ENCODE data around the gene UBE2N. TPM values are rescaled to one million over a fixed set of nuclear protein-coding genes. Genes with fewer than 3 reads are reported as not detected.
A peak's percentile ranks its signal among the peaks of the same experiment; 100 is the strongest.

Gene UBE2N
- total and polyA plus RNA-seq, 2 experiments from 2014 or later = 154 to 385 TPM

DNA sequence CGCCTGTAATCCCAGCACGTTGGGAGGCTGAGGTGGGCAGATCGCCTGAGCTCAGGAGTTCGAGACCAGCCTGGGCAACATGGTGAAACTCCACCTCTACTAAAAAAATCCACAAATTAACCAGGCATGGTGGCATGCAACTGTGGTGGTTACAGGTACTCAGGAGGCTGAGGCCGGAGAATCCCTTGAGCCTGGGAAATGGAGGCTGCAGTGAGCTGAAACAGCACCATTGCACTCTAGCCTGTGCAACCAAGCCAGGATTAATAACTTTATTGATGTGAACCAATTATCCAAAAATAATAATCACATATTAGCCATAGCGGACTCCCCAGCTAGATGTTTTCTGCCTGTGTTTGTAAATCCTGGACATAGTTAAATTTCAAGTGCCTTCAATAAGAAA, 65.8 kb downstream of the UBE2N start:
- ATAC-seq = no peak

More for the DNA sequence above, 65.8 kb downstream of the UBE2N start:
- H4K20me1 ChIP-seq (replicated peaks; ENCODE audit: insufficient read depth) = peaks cover 25% of the 10 kb centered on the region
- peaks cover 14% of the 10 kb centered on the region for H3K27me3 Mint-ChIP-seq (ENCODE audit: insufficient read depth, low read depth, poor library complexity)
- DNase-seq (ENCODE audit: low spot score) = no peak
- H3K4me1 ChIP-seq (ENCODE audit: insufficient read depth) = peaks cover 58% of the 10 kb centered on the region
- peaks cover 1% of the 10 kb centered on the region; the same call in 1 of the 3 replicates for H3K9me3 Mint-ChIP-seq
- peaks cover 46% of the 10 kb centered on the region for H3K4me1 Mint-ChIP-seq
- no peaks in the 10 kb centered on the region for H3K27me3 ChIP-seq (ENCODE audit: insufficient read depth)
- H3K9me2 ChIP-seq (ENCODE audit: insufficient read depth) = no peaks in the 10 kb centered on the region
- TF ChIP-seq ZNF331 (CRISPR knock-in tag; IDR thresholded peaks at IDR 0.05; ENCODE audit: low read depth) (no peak), ETS1 (IDR thresholded peaks at IDR 0.05) (no peak), CREB1 (CRISPR knock-in tag; IDR thresholded peaks at IDR 0.05; ENCODE audit: low read depth) (no peak), ZNF462 (CRISPR knock-in tag; IDR thresholded peaks at IDR 0.05) (no peak), JUNB (IDR thresholded peaks at IDR 0.05; ENCODE audit: unreplicated experiment) (no peak), ZNF114 (CRISPR knock-in tag; IDR thresholded peaks at IDR 0.05) (no peak), EZH2 (IDR thresholded peaks at IDR 0.05; ENCODE audit: low read depth, unreplicated experiment) (no peak), POLR2AphosphoS5 (IDR thresholded peaks at IDR 0.05; ENCODE audit: low read depth) (no peak), EZH2phosphoT487 (IDR thresholded peaks at IDR 0.05; ENCODE audit: unreplicated experiment) (no peak), NANOG (IDR thresholded peaks at IDR 0.05; ENCODE audit: borderline replicate concordance) (no peak), STAT1 (IDR thresholded peaks at IDR 0.05; ENCODE audit: unreplicated experiment) (no peak)
- TF ChIP-seq, protein P1, sequence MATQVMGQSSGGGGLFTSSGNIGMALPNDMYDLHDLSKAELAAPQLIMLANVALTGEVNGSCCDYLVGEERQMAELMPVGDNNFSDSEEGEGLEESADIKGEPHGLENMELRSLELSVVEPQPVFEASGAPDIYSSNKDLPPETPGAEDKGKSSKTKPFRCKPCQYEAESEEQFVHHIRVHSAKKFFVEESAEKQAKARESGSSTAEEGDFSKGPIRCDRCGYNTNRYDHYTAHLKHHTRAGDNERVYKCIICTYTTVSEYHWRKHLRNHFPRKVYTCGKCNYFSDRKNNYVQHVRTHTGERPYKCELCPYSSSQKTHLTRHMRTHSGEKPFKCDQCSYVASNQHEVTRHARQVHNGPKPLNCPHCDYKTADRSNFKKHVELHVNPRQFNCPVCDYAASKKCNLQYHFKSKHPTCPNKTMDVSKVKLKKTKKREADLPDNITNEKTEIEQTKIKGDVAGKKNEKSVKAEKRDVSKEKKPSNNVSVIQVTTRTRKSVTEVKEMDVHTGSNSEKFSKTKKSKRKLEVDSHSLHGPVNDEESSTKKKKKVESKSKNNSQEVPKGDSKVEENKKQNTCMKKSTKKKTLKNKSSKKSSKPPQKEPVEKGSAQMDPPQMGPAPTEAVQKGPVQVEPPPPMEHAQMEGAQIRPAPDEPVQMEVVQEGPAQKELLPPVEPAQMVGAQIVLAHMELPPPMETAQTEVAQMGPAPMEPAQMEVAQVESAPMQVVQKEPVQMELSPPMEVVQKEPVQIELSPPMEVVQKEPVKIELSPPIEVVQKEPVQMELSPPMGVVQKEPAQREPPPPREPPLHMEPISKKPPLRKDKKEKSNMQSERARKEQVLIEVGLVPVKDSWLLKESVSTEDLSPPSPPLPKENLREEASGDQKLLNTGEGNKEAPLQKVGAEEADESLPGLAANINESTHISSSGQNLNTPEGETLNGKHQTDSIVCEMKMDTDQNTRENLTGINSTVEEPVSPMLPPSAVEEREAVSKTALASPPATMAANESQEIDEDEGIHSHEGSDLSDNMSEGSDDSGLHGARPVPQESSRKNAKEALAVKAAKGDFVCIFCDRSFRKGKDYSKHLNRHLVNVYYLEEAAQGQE (IDR thresholded peaks at IDR 0.05; ENCODE audit: unreplicated experiment) = no peak
- TF ChIP-seq, protein P2, sequence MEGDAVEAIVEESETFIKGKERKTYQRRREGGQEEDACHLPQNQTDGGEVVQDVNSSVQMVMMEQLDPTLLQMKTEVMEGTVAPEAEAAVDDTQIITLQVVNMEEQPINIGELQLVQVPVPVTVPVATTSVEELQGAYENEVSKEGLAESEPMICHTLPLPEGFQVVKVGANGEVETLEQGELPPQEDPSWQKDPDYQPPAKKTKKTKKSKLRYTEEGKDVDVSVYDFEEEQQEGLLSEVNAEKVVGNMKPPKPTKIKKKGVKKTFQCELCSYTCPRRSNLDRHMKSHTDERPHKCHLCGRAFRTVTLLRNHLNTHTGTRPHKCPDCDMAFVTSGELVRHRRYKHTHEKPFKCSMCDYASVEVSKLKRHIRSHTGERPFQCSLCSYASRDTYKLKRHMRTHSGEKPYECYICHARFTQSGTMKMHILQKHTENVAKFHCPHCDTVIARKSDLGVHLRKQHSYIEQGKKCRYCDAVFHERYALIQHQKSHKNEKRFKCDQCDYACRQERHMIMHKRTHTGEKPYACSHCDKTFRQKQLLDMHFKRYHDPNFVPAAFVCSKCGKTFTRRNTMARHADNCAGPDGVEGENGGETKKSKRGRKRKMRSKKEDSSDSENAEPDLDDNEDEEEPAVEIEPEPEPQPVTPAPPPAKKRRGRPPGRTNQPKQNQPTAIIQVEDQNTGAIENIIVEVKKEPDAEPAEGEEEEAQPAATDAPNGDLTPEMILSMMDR (conservative IDR thresholded peaks at IDR 0.05; ENCODE audit: low read depth in 2 of 2) = no peak
- peak overlapping the region; percentile 88 for H3K4me2 ChIP-seq
- no peak overlapping the region; the same call in 1 of the 3 replicates for H3K4me3 Mint-ChIP-seq
- peaks cover 11% of the 10 kb centered on the region; the same call in 1 of the 2 replicates for H3F3A ChIP-seq (replicated peaks; ENCODE audit: low read depth)
- peak overlapping the region; percentile 44 for H2AFZ ChIP-seq
- no peaks in the 10 kb centered on the region for H3K36me3 ChIP-seq (ENCODE audit: insufficient read depth)
- H3K27ac ChIP-seq (ENCODE audit: low read depth) = 0 out of 2 replicates have a peak overlapping the region, but pooled peaks have one; percentile 77
- no peak overlapping the region; the same call in 1 of the 2 replicates for H3K27ac Mint-ChIP-seq
- peak overlapping the region; percentile 99 for H3K4me3 ChIP-seq
- peaks cover 8% of the 10 kb centered on the region; the same call in 2 of the 3 replicates for H3K36me3 Mint-ChIP-seq (ENCODE audit: low read depth)
- peaks cover 27% of the 10 kb centered on the region for H3K79me2 ChIP-seq (replicated peaks; ENCODE audit: insufficient read depth)

Measured in GM23338 (cell line).